ENCODE data around the gene HGD. TPM values are rescaled to one million over a fixed set of nuclear protein-coding genes. Genes with fewer than 3 reads are reported as not detected.

The HGD gene
- total RNA-seq, 2 experiments from 2014 or later, result 2.0 to 2.9 TPM

DNA sequence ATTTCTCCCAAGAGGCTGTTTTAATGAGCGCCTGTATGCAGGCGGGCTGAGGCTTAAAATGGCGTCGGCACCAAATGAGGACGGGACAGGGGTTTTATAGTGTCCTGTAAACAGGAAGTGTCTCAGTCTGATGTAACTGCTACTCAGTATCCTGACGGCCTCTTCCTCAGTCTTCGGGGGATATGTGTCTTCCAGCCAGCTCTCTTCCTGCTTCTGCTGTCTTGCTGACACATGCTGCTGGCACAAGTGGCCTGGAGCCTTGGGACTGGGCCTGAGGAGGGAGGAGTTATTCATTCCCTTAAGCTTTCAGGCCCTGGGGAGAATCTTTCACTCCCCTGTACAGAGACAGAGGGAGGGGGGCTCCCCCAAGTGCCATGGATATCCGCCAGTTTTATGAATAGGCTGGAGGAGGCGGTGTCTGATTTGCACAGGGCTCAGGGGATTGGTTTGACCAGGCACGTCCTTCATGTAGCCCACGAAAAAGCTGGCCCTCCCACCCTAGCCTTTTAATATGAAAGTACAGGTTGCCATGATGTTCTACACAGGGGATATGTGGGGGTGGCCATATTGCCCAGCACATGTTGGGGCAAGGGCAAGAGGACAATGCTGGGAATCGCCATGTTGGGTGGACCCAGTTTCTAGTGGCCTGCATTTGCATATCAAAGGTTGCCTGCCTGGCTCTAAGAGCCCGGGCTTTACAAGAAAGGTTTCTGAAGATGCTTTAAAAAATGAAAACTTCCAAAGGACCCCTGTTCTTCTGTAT is 66.0 kb downstream of the HGD start:
- Histone ChIP-seq H3K36me3 (ENCODE audit: insufficient read depth, low read length) (no peaks in the 10 kb centered on the region), H3K27me3 (ENCODE audit: control insufficient read depth in 1 of 2, insufficient read depth in 2 of 2, low read length in 2 of 2) (no peaks in the 10 kb centered on the region), H3K4me3 (ENCODE audit: low read length) (no peak overlapping the region), H3K27ac (ENCODE audit: low read depth in 1 of 2, low read length in 2 of 2) (no peak overlapping the region), H3K4me1 (ENCODE audit: insufficient read depth, low read length) (no peaks in the 10 kb centered on the region), H3K9me3 (ENCODE audit: control insufficient read depth in 1 of 2, insufficient read depth in 1 of 2, low read length in 2 of 2) (no peaks in the 10 kb centered on the region)
- ChIA-PET POLR2A (no interaction called here), CTCF (no interaction called here)
- no peak for DNase-seq
- no peaks in the 10 kb centered on the region for H3K4me1 Mint-ChIP-seq (ENCODE audit: low read depth)
- no peak for TF ChIP-seq CTCF (IDR thresholded peaks at IDR 0.05)
- peaks cover 4% of the 10 kb centered on the region for H3K27me3 Mint-ChIP-seq
- no peak overlapping the region for H3K27ac Mint-ChIP-seq
- H3K9me3 Mint-ChIP-seq, result no peaks in the 10 kb centered on the region
- H3K4me3 Mint-ChIP-seq, result no peak overlapping the region
- ATAC-seq (ENCODE audit: poor library complexity), result no peak
- intact Hi-C loops (cut with DNase I, micrococcal nuclease), result no loop called here
- no peaks in the 10 kb centered on the region for H3K36me3 Mint-ChIP-seq (ENCODE audit: low read depth)

GRCh38 chr3:120614765-120615164 is 67.3 kb downstream of the HGD start:
- Histone ChIP-seq H3K27me3 (ENCODE audit: control insufficient read depth in 1 of 2, insufficient read depth in 2 of 2, low read length in 2 of 2) (no peaks in the 10 kb centered on the region), H3K36me3 (ENCODE audit: insufficient read depth, low read length) (no peaks in the 10 kb centered on the region), H3K4me1 (ENCODE audit: insufficient read depth, low read length) (no peaks in the 10 kb centered on the region), H3K4me3 (ENCODE audit: low read length) (no peak overlapping the region), H3K9me3 (ENCODE audit: control insufficient read depth in 1 of 2, insufficient read depth in 1 of 2, low read length in 2 of 2) (no peaks in the 10 kb centered on the region), H3K27ac (ENCODE audit: low read depth in 1 of 2, low read length in 2 of 2) (no peak overlapping the region)
- Mint-ChIP-seq H3K4me3 (no peak overlapping the region), H3K36me3 (ENCODE audit: low read depth) (no peaks in the 10 kb centered on the region), H3K27me3 (peaks cover 4% of the 10 kb centered on the region), H3K9me3 (no peaks in the 10 kb centered on the region), H3K4me1 (ENCODE audit: low read depth) (no peaks in the 10 kb centered on the region), H3K27ac (no peak overlapping the region)
- intact Hi-C loops (cut with DNase I, micrococcal nuclease), result no loop called here
- DNase-seq (no peak), ATAC-seq (ENCODE audit: poor library complexity) (no peak)
- CTCF ChIA-PET, result no interaction called here
- POLR2A ChIA-PET, result no interaction called here
- no peak for TF ChIP-seq CTCF (IDR thresholded peaks at IDR 0.05)

GRCh38 chr3:120608506-120608905 is 73.5 kb downstream of the HGD start:
- H3K4me3 Mint-ChIP-seq, result no peak overlapping the region
- H3K27ac Mint-ChIP-seq, result no peak overlapping the region
- H3K27me3 Mint-ChIP-seq, result peaks cover 7% of the 10 kb centered on the region
- Histone ChIP-seq H3K36me3 (ENCODE audit: insufficient read depth, low read length) (no peaks in the 10 kb centered on the region), H3K9me3 (ENCODE audit: control insufficient read depth in 1 of 2, insufficient read depth in 1 of 2, low read length in 2 of 2) (no peaks in the 10 kb centered on the region), H3K4me1 (ENCODE audit: insufficient read depth, low read length) (no peaks in the 10 kb centered on the region), H3K27me3 (ENCODE audit: control insufficient read depth in 1 of 2, insufficient read depth in 2 of 2, low read length in 2 of 2) (no peaks in the 10 kb centered on the region), H3K27ac (ENCODE audit: low read depth in 1 of 2, low read length in 2 of 2) (no peak overlapping the region), H3K4me3 (ENCODE audit: low read length) (no peak overlapping the region)
- intact Hi-C loops (cut with DNase I, micrococcal nuclease), result no loop called here
- H3K4me1 Mint-ChIP-seq (ENCODE audit: low read depth), result no peaks in the 10 kb centered on the region
- no peaks in the 10 kb centered on the region for H3K9me3 Mint-ChIP-seq
- TF ChIP-seq CTCF (IDR thresholded peaks at IDR 0.05), result no peak
- CTCF ChIA-PET, result interaction anchor here (0.6 kb wide), 1 partner anchor 47 kb away, joined by 3 read pairs; no protein-coding TSS in a partner anchor
- DNase-seq, result no peak
- peaks cover 4% of the 10 kb centered on the region for H3K36me3 Mint-ChIP-seq (ENCODE audit: low read depth)
- POLR2A ChIA-PET, result interaction anchor here (1.2 kb wide), 1 partner anchor 13 kb away, joined by 3 read pairs; the partner anchor contains the start of gene NDUFB4
- ATAC-seq (ENCODE audit: poor library complexity), result no peak
